GM21447 (cell line): ENCODE measurements around the gene RIPK4.
"Not testable (repeated sequence)": the region's sequence is repeated elsewhere in the genome, so short reads cannot be mapped to it uniquely, and the experiment has no call there.

Experiments used
- ATAC-seq: cut with Tn5 transposase; IDR thresholded peaks from one replicate; pipeline ENCODE4 v1.9.1; 2021; ENCODE audit not compliant: unreplicated experiment

RIPK4 gene

GRCh38 chr21:41717573-41718330 is 49.1 kb downstream of the RIPK4 start:
- no peak for ATAC-seq

DNA sequence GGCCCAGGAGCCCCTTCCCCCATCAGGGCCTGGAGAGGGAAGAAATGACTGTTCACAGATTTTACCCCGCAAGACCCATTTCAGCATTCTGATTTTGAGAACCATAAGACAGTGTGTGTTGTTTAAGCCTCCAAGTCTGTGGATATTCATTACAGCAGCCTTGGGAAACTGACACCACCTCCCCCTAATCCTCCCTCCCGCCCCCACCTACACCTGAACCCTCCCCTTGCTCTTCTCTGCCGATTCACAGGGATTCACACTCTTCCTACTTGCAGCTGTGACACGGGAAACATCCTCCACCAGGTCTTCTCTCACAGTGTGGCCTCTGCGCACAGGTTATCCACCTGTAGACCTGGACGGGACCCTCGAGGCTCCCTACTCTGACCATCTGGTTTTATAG is 50.1 kb downstream of the RIPK4 start:
- no peak for ATAC-seq

DNA sequence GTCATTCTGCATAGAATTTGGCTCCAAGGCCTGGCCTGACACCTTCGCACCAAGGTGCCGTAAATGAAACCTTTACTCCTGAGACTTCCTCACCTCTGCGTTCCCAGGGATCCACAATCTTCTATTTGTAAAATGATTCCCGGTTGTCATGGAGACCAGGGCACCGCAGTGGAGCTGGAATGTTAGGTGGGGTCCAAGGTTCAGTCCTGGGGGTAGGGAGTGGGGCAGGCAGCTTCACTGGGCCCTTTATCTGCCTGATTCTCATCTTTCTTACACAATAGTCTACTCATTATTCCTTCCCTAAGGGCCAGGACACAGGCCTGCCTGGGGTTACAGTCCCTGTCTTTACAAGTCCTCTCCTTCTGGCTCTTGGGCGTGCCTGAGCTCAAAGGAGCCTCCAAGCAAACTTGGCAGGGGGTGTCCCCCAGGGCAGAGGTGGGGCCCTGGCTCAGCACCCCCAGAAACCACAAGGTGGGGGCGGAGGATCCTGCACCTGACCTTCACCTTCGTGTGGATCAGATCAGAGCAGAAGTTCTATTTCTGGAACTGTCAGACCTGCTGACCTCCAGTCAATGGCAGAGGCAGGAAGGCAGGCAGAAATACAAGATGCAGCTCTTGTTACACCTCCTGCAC is 51.1 kb downstream of the RIPK4 start:
- no peak for ATAC-seq

GRCh38 chr21:41714299-41714865 is 52.5 kb downstream of the RIPK4 start:
- ATAC-seq, result not testable (repeated sequence)

DNA sequence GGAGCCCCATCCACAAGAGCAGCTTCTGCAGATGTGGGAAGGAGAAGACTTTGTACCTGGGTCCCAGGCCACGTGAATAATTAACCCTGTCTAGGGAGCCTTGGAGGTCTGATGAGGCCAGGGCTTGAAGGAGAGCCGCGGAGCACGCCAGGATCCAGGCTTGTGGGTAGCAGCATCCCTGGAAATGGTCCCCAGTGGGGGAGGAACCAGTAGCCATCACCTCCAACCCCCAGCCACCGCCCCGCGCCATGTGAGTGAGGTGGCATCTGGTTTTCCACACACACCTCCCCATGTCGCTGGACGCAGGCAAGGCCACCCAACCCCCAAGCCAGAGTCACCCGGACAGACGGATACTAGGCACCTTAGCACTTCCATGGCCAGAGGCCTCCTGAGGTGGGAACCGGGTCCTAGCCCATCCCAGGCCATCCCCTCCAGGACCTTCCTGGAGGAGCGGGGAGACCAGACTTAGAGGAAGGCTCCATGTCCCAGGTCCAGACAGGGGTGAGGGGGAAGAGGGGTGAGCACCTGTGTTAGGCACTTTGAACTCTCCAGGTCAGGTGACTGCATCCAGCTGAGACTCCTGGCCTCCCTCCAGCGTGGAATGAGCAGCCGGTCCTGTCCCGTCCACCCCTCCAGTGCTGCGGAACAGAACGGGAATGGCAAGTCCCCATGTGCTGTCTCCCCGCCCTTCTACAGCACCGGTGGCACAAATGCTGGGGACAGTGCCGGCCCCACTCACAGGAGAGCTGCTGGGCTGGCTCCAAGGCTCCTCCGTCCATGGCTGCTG is 53.2 kb downstream of the RIPK4 start:
- no peak for ATAC-seq

- ATAC-seq, result no peak
Observed at GRCh38 chr21:41712730-41713129, 54.1 kb downstream of the RIPK4 start.

- no peak for ATAC-seq
Observed at GRCh38 chr21:41712201-41712600, 54.7 kb downstream of the RIPK4 start.

DNA sequence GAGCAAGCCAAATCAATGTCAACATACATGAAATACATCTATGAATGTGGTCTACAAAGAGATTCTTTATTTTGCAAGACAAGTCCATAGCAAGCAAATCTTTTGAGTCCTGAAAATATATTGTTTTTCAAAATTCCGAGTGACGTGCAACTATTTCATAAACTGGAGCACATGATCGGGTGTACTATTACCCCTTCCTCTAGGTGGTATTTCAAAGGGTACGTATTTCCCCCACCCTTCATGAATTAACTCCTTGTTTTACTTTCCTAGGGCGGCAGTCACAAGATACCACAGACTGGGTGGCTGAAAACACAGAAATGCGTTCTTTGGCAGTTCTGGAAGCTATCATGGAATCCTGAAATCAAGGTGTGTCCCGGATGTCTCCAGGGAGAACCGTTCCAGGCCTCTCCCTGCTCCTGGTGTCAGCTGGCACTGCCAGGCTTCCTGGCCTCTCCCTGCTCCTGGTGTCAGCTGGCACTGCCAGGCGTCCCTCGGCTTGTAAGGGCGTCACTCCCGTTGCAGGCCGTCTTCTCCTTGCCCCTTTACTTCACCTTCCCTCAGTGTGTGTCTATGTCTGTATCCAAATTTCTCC is 55.3 kb downstream of the RIPK4 start:
- ATAC-seq, result no peak

GRCh38 chr21:41710823-41711160 is 56.1 kb downstream of the RIPK4 start:
- ATAC-seq, result no peak

DNA sequence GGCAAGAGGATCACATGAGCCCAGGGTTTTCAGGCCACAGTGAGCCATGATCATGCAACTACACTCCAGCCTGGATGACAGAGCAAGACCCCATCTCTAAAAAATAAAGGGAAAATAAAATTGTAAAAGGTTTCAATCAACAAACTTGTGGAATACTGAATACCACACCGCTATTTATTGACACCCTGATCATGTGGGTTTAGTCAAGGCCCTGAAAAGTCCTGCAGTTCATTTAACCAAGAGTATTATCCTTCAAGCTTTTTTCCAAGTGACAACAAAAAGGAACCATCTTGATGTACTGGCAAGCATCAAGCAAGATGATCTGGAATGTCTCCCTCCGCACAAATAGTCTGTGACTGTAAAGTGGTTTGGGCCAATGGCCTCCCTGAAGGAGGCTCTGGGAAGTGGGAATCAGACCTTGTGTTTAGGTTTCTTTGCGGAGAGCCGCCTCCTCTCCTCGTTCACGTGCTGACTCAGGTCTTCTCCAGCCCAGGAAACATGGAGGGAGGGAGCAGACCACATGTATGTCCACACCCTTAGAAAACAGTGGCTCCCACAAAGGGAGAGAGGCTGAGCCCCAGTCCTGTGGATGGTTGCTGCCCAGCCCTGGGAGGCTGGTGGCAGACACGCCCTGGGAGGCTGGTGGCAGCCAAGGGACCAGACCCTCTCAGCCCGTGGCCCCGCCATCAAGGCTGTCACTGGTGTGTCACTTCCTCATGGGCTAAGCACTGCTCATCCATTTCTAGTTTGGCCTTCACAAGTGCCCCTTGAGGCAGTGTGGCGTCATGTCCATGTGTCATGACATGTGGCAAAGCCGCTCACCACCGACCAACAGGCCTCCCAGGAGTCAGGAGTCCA is 56.7 kb downstream of the RIPK4 start:
- no peak for ATAC-seq

DNA sequence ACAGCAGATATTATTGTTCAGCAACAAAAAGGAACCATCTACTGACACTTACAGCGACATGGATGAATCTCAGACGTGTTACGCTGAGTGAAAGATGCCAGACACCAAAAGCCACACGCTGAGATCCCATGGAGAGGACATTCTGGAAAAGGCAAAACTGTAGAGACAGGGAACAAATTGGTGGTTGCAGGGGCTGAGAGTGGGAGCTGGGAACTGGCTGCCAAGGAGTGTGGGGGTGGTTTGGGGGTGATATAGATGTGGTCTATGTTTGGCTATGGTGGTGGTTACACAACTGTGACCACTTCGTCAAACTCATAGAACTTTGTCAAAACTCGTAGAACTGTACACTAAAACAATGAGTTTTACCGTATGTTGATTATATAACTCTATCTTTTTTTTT is 57.7 kb downstream of the RIPK4 start:
- ATAC-seq, result no peak

DNA sequence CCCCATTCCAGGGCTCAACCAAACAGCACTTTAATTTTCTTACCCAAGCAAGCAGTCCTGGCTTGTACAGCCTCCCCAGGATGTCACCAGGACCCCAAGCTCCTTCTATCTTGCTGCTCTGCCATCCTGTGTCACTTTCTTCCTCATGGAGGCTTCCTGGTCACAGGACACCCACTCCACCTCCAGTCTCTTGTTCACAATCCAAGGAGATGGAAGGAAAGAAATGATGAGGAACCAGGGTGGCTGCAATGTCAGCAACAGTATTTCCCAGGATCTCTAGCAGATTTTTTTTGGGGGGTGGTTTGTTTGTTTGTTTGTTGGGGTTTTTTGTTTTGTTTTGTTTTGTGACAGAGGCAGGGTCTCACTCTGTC is 58.9 kb downstream of the RIPK4 start:
- ATAC-seq, result no peak

GRCh38 chr21:41707231-41707959 is 59.5 kb downstream of the RIPK4 start:
- no peak for ATAC-seq

DNA sequence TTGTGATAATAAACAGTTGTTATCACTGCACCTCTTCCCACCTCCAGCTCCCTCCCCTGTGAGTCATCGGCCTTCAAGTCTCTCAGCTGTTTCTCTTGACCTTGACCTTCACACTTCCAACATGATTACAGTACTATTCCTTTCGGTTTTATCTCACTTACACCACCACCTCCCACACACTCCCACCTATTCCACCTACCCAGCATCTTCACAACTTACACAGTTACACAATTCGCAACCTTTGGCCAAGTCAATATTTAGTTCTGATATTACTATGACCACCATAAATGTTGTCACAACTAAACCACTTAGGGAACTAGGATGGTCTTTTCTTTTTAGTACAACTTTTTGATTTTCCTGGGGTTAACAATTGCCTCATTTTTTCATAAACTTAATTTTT is 60.2 kb downstream of the RIPK4 start:
- no peak for ATAC-seq

- ATAC-seq, result no peak
Observed at GRCh38 chr21:41706263-41706639, 60.6 kb downstream of the RIPK4 start.

GRCh38 chr21:41705546-41706262 is 61.1 kb downstream of the RIPK4 start:
- ATAC-seq, result no peak

DNA sequence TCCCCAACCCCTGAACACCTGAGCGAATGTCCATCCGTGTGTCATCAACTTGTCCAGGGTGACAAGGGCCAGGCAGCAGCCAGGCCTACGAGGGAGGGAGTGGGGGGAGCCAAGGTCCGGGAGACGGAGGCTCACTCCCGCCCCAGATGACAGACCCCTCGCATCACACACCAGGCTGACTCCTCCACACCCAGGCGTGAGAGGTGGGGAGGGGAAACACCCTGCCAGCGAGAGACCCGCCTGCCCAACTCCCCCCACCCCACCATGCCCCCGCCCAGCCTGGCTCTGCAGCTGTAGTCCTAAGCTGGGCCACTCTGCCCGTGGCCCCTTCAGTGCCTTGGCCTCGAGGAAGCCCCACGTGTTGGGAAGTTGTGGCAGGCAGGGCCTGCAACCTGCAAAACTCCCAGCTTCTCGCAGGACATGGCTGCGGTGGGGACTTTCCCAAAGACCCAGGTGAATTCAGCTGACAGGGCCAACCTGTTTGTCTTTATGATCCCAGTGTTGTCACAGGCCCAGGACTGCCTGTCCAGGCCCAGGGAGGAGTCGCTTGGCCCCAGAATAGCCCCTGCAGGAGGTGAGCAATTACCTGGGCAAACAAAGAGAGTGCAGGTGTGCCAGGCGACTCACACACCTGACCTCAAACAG is 62.9 kb downstream of the RIPK4 start:
- ATAC-seq, result no peak

DNA sequence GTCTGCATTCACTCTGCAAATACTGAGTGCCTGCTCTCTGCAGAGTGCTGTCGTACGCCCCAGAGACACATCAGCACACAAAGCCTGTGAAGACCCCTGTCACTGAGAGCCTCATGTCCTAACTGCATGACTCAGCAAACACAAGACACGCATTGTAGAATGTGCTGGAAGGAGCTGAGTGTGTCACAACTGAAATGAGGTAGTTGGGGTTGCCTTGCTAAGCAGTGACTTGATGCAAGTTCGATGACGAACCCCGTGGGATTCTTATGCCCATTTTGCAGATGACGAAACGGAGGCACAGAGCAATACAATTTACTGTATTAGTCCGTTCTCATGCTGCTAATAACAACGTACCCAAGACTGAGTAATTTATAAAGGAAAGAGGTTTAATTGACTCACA is 65.1 kb downstream of the RIPK4 start:
- ATAC-seq, result no peak

GRCh38 chr21:41699311-41699710 is 67.5 kb downstream of the RIPK4 start:
- no peak for ATAC-seq
